ENCODE measurements around the gene TLE7.
A peak's percentile ranks its signal among the peaks of the same experiment; 100 is the strongest.

Gene TLE7

GRCh38 chr16:71426880-71427615, 14.8 kb downstream of the TLE7 start:
- H3K36me3 ChIP-seq (ENCODE audit: control insufficient read depth in 2 of 2, insufficient read depth in 1 of 2, low read length in 2 of 2), result no peaks in the 10 kb centered on the region
- no peak overlapping the region for H3K27ac ChIP-seq (ENCODE audit: extremely low read depth, low read depth, low read length)
- H3K9me3 ChIP-seq (ENCODE audit: control insufficient read depth, insufficient read depth, low read depth, low read length), result no peaks in the 10 kb centered on the region
- no peak overlapping the region for H3K4me3 ChIP-seq (ENCODE audit: low read depth, low read length)
- no peaks in the 10 kb centered on the region for H3K4me1 ChIP-seq (ENCODE audit: control insufficient read depth, insufficient read depth, low read length)
- CTCF ChIA-PET, result interaction anchor here (0.8 to 11.6 kb wide), 8 partner anchors 15 to 218 kb away, joined by 3 to 77 read pairs (median 4); no protein-coding TSS in a partner anchor
- POLR2A ChIA-PET, result interaction anchor here (0.6 to 1.8 kb wide), 4 partner anchors 35 to 666 kb away, joined by 3 to 8 read pairs (median 6); partner anchors contain the start of genes DHX38, TXNL4B and ZNF23
- TF ChIP-seq, protein P1, sequence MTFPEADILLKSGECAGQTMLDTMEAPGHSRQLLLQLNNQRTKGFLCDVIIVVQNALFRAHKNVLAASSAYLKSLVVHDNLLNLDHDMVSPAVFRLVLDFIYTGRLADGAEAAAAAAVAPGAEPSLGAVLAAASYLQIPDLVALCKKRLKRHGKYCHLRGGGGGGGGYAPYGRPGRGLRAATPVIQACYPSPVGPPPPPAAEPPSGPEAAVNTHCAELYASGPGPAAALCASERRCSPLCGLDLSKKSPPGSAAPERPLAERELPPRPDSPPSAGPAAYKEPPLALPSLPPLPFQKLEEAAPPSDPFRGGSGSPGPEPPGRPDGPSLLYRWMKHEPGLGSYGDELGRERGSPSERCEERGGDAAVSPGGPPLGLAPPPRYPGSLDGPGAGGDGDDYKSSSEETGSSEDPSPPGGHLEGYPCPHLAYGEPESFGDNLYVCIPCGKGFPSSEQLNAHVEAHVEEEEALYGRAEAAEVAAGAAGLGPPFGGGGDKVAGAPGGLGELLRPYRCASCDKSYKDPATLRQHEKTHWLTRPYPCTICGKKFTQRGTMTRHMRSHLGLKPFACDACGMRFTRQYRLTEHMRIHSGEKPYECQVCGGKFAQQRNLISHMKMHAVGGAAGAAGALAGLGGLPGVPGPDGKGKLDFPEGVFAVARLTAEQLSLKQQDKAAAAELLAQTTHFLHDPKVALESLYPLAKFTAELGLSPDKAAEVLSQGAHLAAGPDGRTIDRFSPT (tag by site-specific recombination; IDR thresholded peaks at IDR 0.05), result no peak; the same call in 1 of the 2 replicates
- peak; percentile 95 for TF ChIP-seq ZNF311 (tag by site-specific recombination; IDR thresholded peaks at IDR 0.05; ENCODE audit: borderline replicate concordance)
- TF ChIP-seq WT1 (tag by site-specific recombination; IDR thresholded peaks at IDR 0.05), result 0 out of 2 replicates have a peak, but pooled peaks have one; percentile 14
- 0 out of 2 replicates have a peak, but pooled peaks have one; percentile 48 for TF ChIP-seq ZNF629 (tag by site-specific recombination; IDR thresholded peaks at IDR 0.05)
- TF ChIP-seq GLI2 (tag by site-specific recombination; IDR thresholded peaks at IDR 0.05; ENCODE audit: borderline replicate concordance, low read depth), result no peak
- no peak for TF ChIP-seq ZNF514 (tag by site-specific recombination; IDR thresholded peaks at IDR 0.05)
- no peak for TF ChIP-seq SALL2 (tag by site-specific recombination; IDR thresholded peaks at IDR 0.05; ENCODE audit: borderline replicate concordance)
- TF ChIP-seq, protein P2, sequence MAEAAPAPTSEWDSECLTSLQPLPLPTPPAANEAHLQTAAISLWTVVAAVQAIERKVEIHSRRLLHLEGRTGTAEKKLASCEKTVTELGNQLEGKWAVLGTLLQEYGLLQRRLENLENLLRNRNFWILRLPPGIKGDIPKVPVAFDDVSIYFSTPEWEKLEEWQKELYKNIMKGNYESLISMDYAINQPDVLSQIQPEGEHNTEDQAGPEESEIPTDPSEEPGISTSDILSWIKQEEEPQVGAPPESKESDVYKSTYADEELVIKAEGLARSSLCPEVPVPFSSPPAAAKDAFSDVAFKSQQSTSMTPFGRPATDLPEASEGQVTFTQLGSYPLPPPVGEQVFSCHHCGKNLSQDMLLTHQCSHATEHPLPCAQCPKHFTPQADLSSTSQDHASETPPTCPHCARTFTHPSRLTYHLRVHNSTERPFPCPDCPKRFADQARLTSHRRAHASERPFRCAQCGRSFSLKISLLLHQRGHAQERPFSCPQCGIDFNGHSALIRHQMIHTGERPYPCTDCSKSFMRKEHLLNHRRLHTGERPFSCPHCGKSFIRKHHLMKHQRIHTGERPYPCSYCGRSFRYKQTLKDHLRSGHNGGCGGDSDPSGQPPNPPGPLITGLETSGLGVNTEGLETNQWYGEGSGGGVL (tag by site-specific recombination; IDR thresholded peaks at IDR 0.05), result peak; percentile 24
- TF ChIP-seq, protein P3, sequence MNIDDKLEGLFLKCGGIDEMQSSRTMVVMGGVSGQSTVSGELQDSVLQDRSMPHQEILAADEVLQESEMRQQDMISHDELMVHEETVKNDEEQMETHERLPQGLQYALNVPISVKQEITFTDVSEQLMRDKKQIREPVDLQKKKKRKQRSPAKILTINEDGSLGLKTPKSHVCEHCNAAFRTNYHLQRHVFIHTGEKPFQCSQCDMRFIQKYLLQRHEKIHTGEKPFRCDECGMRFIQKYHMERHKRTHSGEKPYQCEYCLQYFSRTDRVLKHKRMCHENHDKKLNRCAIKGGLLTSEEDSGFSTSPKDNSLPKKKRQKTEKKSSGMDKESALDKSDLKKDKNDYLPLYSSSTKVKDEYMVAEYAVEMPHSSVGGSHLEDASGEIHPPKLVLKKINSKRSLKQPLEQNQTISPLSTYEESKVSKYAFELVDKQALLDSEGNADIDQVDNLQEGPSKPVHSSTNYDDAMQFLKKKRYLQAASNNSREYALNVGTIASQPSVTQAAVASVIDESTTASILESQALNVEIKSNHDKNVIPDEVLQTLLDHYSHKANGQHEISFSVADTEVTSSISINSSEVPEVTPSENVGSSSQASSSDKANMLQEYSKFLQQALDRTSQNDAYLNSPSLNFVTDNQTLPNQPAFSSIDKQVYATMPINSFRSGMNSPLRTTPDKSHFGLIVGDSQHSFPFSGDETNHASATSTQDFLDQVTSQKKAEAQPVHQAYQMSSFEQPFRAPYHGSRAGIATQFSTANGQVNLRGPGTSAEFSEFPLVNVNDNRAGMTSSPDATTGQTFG (tag by site-specific recombination; IDR thresholded peaks at IDR 0.05; ENCODE audit: borderline replicate concordance), result 0 out of 2 replicates have a peak, but pooled peaks have one; percentile 35
- TF ChIP-seq, protein P4, sequence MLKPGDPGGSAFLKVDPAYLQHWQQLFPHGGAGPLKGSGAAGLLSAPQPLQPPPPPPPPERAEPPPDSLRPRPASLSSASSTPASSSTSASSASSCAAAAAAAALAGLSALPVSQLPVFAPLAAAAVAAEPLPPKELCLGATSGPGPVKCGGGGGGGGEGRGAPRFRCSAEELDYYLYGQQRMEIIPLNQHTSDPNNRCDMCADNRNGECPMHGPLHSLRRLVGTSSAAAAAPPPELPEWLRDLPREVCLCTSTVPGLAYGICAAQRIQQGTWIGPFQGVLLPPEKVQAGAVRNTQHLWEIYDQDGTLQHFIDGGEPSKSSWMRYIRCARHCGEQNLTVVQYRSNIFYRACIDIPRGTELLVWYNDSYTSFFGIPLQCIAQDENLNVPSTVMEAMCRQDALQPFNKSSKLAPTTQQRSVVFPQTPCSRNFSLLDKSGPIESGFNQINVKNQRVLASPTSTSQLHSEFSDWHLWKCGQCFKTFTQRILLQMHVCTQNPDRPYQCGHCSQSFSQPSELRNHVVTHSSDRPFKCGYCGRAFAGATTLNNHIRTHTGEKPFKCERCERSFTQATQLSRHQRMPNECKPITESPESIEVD (tag by site-specific recombination; IDR thresholded peaks at IDR 0.05), result peak; percentile 62; the same call in 1 of the 2 replicates
- no peak for TF ChIP-seq ZNF138 (tag by site-specific recombination; IDR thresholded peaks at IDR 0.05; ENCODE audit: borderline replicate concordance)
- peak; percentile 81 for TF ChIP-seq BCL11A (tag by site-specific recombination; IDR thresholded peaks at IDR 0.05; ENCODE audit: low read depth)
- TF ChIP-seq ZNF302 (tag by site-specific recombination; IDR thresholded peaks at IDR 0.05; ENCODE audit: low read depth), result no peak; the same call in 1 of the 2 replicates
- TF ChIP-seq SP2 (tag by site-specific recombination; IDR thresholded peaks at IDR 0.05), result peak; percentile 44
- 0 out of 2 replicates have a peak, but pooled peaks have one; percentile 19 for TF ChIP-seq ZNF768 (tag by site-specific recombination; IDR thresholded peaks at IDR 0.05)
- TF ChIP-seq ZBTB17 (tag by site-specific recombination; IDR thresholded peaks at IDR 0.05), result peak; percentile 91
- TF ChIP-seq ZNF664 (tag by site-specific recombination; IDR thresholded peaks at IDR 0.05), result 0 out of 2 replicates have a peak, but pooled peaks have one; percentile 11
- peak; percentile 24; the same call in 1 of the 2 replicates for TF ChIP-seq ZBTB8A (tag by site-specific recombination; IDR thresholded peaks at IDR 0.05)
- peak; percentile 99 for TF ChIP-seq IKZF3 (tag by site-specific recombination; IDR thresholded peaks at IDR 0.05)
- TF ChIP-seq MZF1 (tag by site-specific recombination; IDR thresholded peaks at IDR 0.05; ENCODE audit: borderline replicate concordance), result 0 out of 2 replicates have a peak, but pooled peaks have one; percentile 53
- no peak for TF ChIP-seq OSR2 (tag by site-specific recombination; IDR thresholded peaks at IDR 0.05)
- peak; percentile 39; the same call in 1 of the 2 replicates for TF ChIP-seq PRDM1 (tag by site-specific recombination; IDR thresholded peaks at IDR 0.05)
- peak; percentile 68; the same call in 1 of the 2 replicates for TF ChIP-seq REPIN1 (tag by site-specific recombination; IDR thresholded peaks at IDR 0.05; ENCODE audit: low read depth)
- no peak for TF ChIP-seq ZNF473 (tag by site-specific recombination; IDR thresholded peaks at IDR 0.05)
- TF ChIP-seq ZNF366 (tag by site-specific recombination; conservative IDR thresholded peaks at IDR 0.05), result peak; percentile 89
- TF ChIP-seq ZNF391 (tag by site-specific recombination; IDR thresholded peaks at IDR 0.05; ENCODE audit: borderline replicate concordance, low read depth), result 0 out of 2 replicates have a peak, but pooled peaks have one; percentile 1

Data from HEK293 (cell line).